IMR-90 (cell line): Measurements from ENCODE around the gene CFDP1. TPM values are rescaled to one million over a fixed set of nuclear protein-coding genes. Genes with fewer than 3 reads are reported as not detected.
A peak's percentile ranks its signal among the peaks of the same experiment; 100 is the strongest.

Source experiments
- ATAC-seq: fragments of 200-7000 bp; cut with Tn5 transposase; 2 replicates; pipeline ENCODE4 v1.9.1; 2020; ENCODE audit warnings: low read depth, mild to moderate bottlenecking, moderate library complexity
- BruUV-seq: library from RNA; stranded (reverse); fragments of 400-500 nt; replicated peaks from 2 replicates; lab custom pipeline; 2021; lab: Mats Ljungman, UMichigan
- CTCF ChIA-PET: fragments of 300-600 bp; formaldehyde crosslinking; extraction: SDS; loops from one replicate; lab custom pipeline; 2021; ENCODE audit warnings: antibody characterized with exemption; lab: Yijun Ruan, JAX
- POLR2A ChIA-PET: fragments of 300-600 bp; sonication (Branson Sonifier 250); formaldehyde crosslinking; loops from one replicate; lab custom pipeline; 2022; ENCODE audit warnings: antibody characterized with exemption; ENCODE audit not compliant: unreplicated experiment; lab: Charles Lee
- DNase-seq: peaks from one replicate; pipeline ENCODE4 v3.0.0; 2013
- H2AFZ ChIP-seq: replicated peaks from 2 replicates; pipeline ENCODE3; 2013; ENCODE audit warnings: low read length, mild to moderate bottlenecking; ENCODE audit not compliant: poor library complexity
- H2AK5ac ChIP-seq: 2 replicates; pipeline ENCODE4 v1.6.1; 2013; ENCODE audit warnings: low read depth, low read length, inconsistent platforms
- H2AK9ac ChIP-seq: replicated peaks from 2 replicates; pipeline ENCODE3; 2013; ENCODE audit warnings: mild to moderate bottlenecking, low read depth, low read length, moderate library complexity; ENCODE audit not compliant: poor library complexity
- H2BK120ac ChIP-seq: 2 replicates; pipeline ENCODE4 v1.6.1; 2013; ENCODE audit warnings: low read depth, low read length, inconsistent platforms
- H2BK15ac ChIP-seq: 3 replicates; pipeline ENCODE4 v1.6.1; 2013; ENCODE audit warnings: low read depth, low read length, inconsistent platforms
- H2BK20ac ChIP-seq: 2 replicates; pipeline ENCODE4 v1.6.1; 2013; ENCODE audit warnings: low read depth, mild to moderate bottlenecking, inconsistent platforms, low read length, moderate library complexity
- H2BK5ac ChIP-seq: 2 replicates; pipeline ENCODE4 v1.6.1; 2013; ENCODE audit warnings: mild to moderate bottlenecking, low read depth, low read length, inconsistent platforms; ENCODE audit not compliant: poor library complexity, severe bottlenecking
- H3K14ac ChIP-seq: replicated peaks from 2 replicates; pipeline ENCODE4 v1.6.1; 2013; ENCODE audit warnings: low read depth, low read length, inconsistent platforms
- H3K18ac ChIP-seq: 2 replicates; pipeline ENCODE4 v1.6.1; 2013; ENCODE audit warnings: low read depth, low read length, control low read depth
- H3K23ac ChIP-seq: 2 replicates; pipeline ENCODE4 v1.6.1; 2013; ENCODE audit warnings: low read depth, low read length, inconsistent platforms
- H3K27ac ChIP-seq: 2 replicates; pipeline ENCODE4 v1.5.1; 2013; ENCODE audit warnings: mild to moderate bottlenecking, control low read depth, low read length; ENCODE audit not compliant: insufficient read depth
- H3K27me3 ChIP-seq: 2 replicates; pipeline ENCODE4 v1.6.1; 2013; ENCODE audit warnings: low read length; ENCODE audit not compliant: control insufficient read depth, insufficient read depth
- H3K36me3 ChIP-seq: 2 replicates; pipeline ENCODE4 v1.6.1; 2013; ENCODE audit warnings: low read length, mixed read lengths; ENCODE audit not compliant: control insufficient read depth, insufficient read depth
- H3K4ac ChIP-seq: 2 replicates; pipeline ENCODE4 v1.6.1; 2013; ENCODE audit warnings: low read depth, low read length, inconsistent platforms
- H3K4me1 ChIP-seq: 2 replicates; pipeline ENCODE4 v1.6.1; 2013; ENCODE audit warnings: low read length, mixed read lengths; ENCODE audit not compliant: control insufficient read depth, insufficient read depth
- H3K4me2 ChIP-seq: 2 replicates; pipeline ENCODE4 v1.6.1; 2013; ENCODE audit warnings: low read depth, mild to moderate bottlenecking, control low read depth, low read length, moderate library complexity
- H3K4me3 ChIP-seq: 2 replicates; pipeline ENCODE4 v1.5.1; 2013; ENCODE audit warnings: low read depth, mild to moderate bottlenecking, control low read depth, low read length, moderate library complexity; ENCODE audit not compliant: insufficient read depth
- H3K56ac ChIP-seq: 2 replicates; pipeline ENCODE4 v1.6.1; 2013; ENCODE audit warnings: low read length, inconsistent platforms; ENCODE audit not compliant: insufficient read depth; ENCODE audit errors: extremely low read depth
- H3K79me1 ChIP-seq, 2 experiments: 2 replicates each; pipeline ENCODE4 v1.6.1; 2013; ENCODE audit warnings: low read length in 2 of 2, inconsistent platforms in 1 of 2, low read depth in 1 of 2
- H3K9ac ChIP-seq: 2 replicates; pipeline ENCODE4 v1.6.1; 2013; ENCODE audit warnings: low read depth, low read length, control low read depth
- H3K9me1 ChIP-seq: 2 replicates; pipeline ENCODE4 v1.6.1; 2013; ENCODE audit warnings: low read length, inconsistent platforms; ENCODE audit not compliant: insufficient read depth
- H3K9me3 ChIP-seq: 2 replicates; pipeline ENCODE4 v1.6.1; 2013; ENCODE audit warnings: low read length; ENCODE audit not compliant: control insufficient read depth, insufficient read depth
- H4K20me1 ChIP-seq: 2 replicates; pipeline ENCODE4 v1.6.1; 2013; ENCODE audit warnings: low read length, inconsistent platforms; ENCODE audit not compliant: insufficient read depth
- H4K5ac ChIP-seq: 2 replicates; pipeline ENCODE4 v1.6.1; 2013; ENCODE audit warnings: mild to moderate bottlenecking, low read depth, low read length, control low read depth
- H4K8ac ChIP-seq, 2 experiments: 2 replicates each; pipeline ENCODE4 v1.6.1; 2013; ENCODE audit warnings: low read depth in 2 of 2, low read length in 2 of 2, control low read depth in 1 of 2, inconsistent platforms in 1 of 2
- H4K91ac ChIP-seq: 2 replicates; pipeline ENCODE4 v1.6.1; 2013; ENCODE audit warnings: low read depth, low read length, inconsistent platforms; ENCODE audit not compliant: insufficient read depth
- BHLHE40 ChIP-seq: fragments of 150-350 bp; IDR thresholded peaks from 2 replicates; pipeline ENCODE4 v1.6.1; 2016; ENCODE audit warnings: mild to moderate bottlenecking, low read depth, low read length
- CEBPB ChIP-seq: IDR thresholded peaks from 2 replicates; pipeline ENCODE4 v1.6.1; 2012; ENCODE audit warnings: low read depth, low read length, improper control_type of control experiment
- CHD1 ChIP-seq: IDR thresholded peaks from 2 replicates; pipeline ENCODE4 v1.6.1; 2012; ENCODE audit warnings: low read depth, low read length, improper control_type of control experiment
- ELK1 ChIP-seq: fragments of 150-350 bp; IDR thresholded peaks from 2 replicates; pipeline ENCODE4 v1.6.1; 2016; ENCODE audit warnings: low read depth, mild to moderate bottlenecking, low read length, moderate library complexity, borderline replicate concordance
- MAFK ChIP-seq: IDR thresholded peaks from 2 replicates; pipeline ENCODE4 v1.6.1; 2012; ENCODE audit warnings: low read depth, low read length, improper control_type of control experiment
- MXI1 ChIP-seq: IDR thresholded peaks from 2 replicates; pipeline ENCODE4 v1.6.1; 2012; ENCODE audit warnings: low read depth, mild to moderate bottlenecking, low read length, moderate library complexity, borderline replicate concordance
- NFE2L2 ChIP-seq: fragments of 150-350 bp; IDR thresholded peaks from 2 replicates; pipeline ENCODE4 v1.6.1; 2016; ENCODE audit warnings: low read depth, mild to moderate bottlenecking, low read length
- RAD21 ChIP-seq: IDR thresholded peaks from 2 replicates; pipeline ENCODE4 v1.6.1; 2012; ENCODE audit warnings: low read length, improper control_type of control experiment
- RCOR1 ChIP-seq: IDR thresholded peaks from 2 replicates; pipeline ENCODE4 v1.6.1; 2012; ENCODE audit warnings: mild to moderate bottlenecking, low read length, improper control_type of control experiment; ENCODE audit not compliant: insufficient replicate concordance
- RFX5 ChIP-seq: IDR thresholded peaks from 2 replicates; pipeline ENCODE4 v1.8.0; 2012; ENCODE audit warnings: low read depth, mild to moderate bottlenecking, low read length, moderate library complexity
- WGBS, 2 experiments: methylation state at CpG; one replicate each; pipeline versions ENCODE4 v1.1.5 to v1.1.7; 2013; ENCODE audit warnings: missing lambda C conversion rate in 2 of 2; ENCODE audit not compliant: insufficient read length in 1 of 2; ENCODE audit errors: extremely low coverage in 2 of 2; 5-methylcytosine and 5-hydroxymethylcytosine counted together
- dilution Hi-C: fragments of 300-500 bp; cut with HindIII; formaldehyde crosslinking; loops from one replicate; pipeline ENCODE4 v1.14.3; 2018; ENCODE audit warnings: low sequenced_read_pairs; ENCODE audit not compliant: unreplicated experiment
- in situ Hi-C: fragments of 300-500 bp; cut with MboI; formaldehyde crosslinking; loops from 3 replicates; pipeline ENCODE4 v1.14.3; 2019; ENCODE audit warnings: low sequenced_read_pairs, inconsistent platforms, mixed read lengths
- intact Hi-C: fragments of 100-400 bp; cut with micrococcal nuclease; formaldehyde crosslinking; loops from 2 replicates; pipeline ENCODE4 v1.10.0; 2022
- polyA plus RNA-seq, 3 experiments: library from polyadenylated mRNA; depleted of rRNA; stranded (reverse); fragments of >200 nt; gene quantifications; 2 replicates each; pipeline ENCODE4 v1.2.3, GENCODE V29; 2012; ENCODE audit warnings: low replicate concordance in 1 of 3
- total RNA-seq: library from RNA; depleted of rRNA; stranded (reverse); fragments of >200 nt; gene quantifications from 2 replicates; pipeline ENCODE4 v1.2.3, GENCODE V29; 2012

Gene CFDP1
- total and polyA plus RNA-seq, 2 of the 4 experiments (the other 2 are of a cell fraction), result 15.6 to 38.7 TPM

- no peak overlapping the region for H4K8ac ChIP-seq
- H3K9ac ChIP-seq, result no peak overlapping the region
- in situ Hi-C loops (no loop called here), intact Hi-C loops (no loop called here), dilution Hi-C loops (no loop called here)
- peaks cover 3% of the 10 kb centered on the region for H3K36me3 ChIP-seq
- no peak overlapping the region for H3K4ac ChIP-seq
- H2BK120ac ChIP-seq, result no peak overlapping the region; the same call in 1 of the 2 replicates
- no TSS peak for BruUV-seq
- no peak overlapping the region for H3K14ac ChIP-seq
- H2AFZ ChIP-seq, result no peak overlapping the region
- no peaks in the 10 kb centered on the region for H3K27me3 ChIP-seq
- ChIA-PET POLR2A (interaction anchor here (0.6 kb wide), 1 partner anchor 8 kb away, joined by 5 read pairs; no protein-coding TSS in a partner anchor), CTCF (interaction anchor here (0.5 kb wide), 1 partner anchor 241 kb away, joined by 4 read pairs; no protein-coding TSS in a partner anchor)
- no peak overlapping the region for H4K91ac ChIP-seq
- H3K4me2 ChIP-seq, result no peak overlapping the region
- WGBS, 2 experiments, result no CpG with 5 or more reads among the region's 4 CpGs
- DNase-seq (no peak), ATAC-seq (no peak)
- H2BK15ac ChIP-seq, result no peak overlapping the region
- peaks cover 9 to 29% of the 10 kb centered on the region in 2 experiments for H3K79me1 ChIP-seq
- H2BK20ac ChIP-seq, result peak overlapping the region; percentile 31; the same call in 1 of the 2 replicates
- H2AK9ac ChIP-seq, result no peak overlapping the region
- no peak overlapping the region for H3K56ac ChIP-seq
- H3K9me1 ChIP-seq, result no peaks in the 10 kb centered on the region; the same call in 1 of the 2 replicates
- H4K20me1 ChIP-seq, result no peaks in the 10 kb centered on the region
- no peaks in the 10 kb centered on the region for H3K9me3 ChIP-seq
- H3K4me3 ChIP-seq, result no peak overlapping the region
- TF ChIP-seq MAFK (no peak), NFE2L2 (no peak), CEBPB (no peak), MXI1 (no peak), RFX5 (no peak), ELK1 (no peak), RCOR1 (no peak), BHLHE40 (no peak), RAD21 (no peak), CHD1 (no peak)
- no peak overlapping the region for H3K27ac ChIP-seq
- no peak overlapping the region for H4K5ac ChIP-seq
- H2AK5ac ChIP-seq, result no peak overlapping the region
- no peak overlapping the region for H2BK5ac ChIP-seq
- H3K4me1 ChIP-seq, result peaks cover 3% of the 10 kb centered on the region
- H3K18ac ChIP-seq, result no peak overlapping the region; the same call in 1 of the 2 replicates
- no peak overlapping the region for H3K23ac ChIP-seq
These were observed 120.4 kb downstream of the CFDP1 start for GRCh38 chr16:75312875-75313274.
